MM.1S (cell line): ENCODE results near the gene PLPPR4.

Experiments
- EZH2phosphoT487 ChIP-seq: fragments of 300-600 bp; sonication (generic); IDR thresholded peaks from 2 replicates; pipeline ENCODE4 v1.6.1; 2018; ENCODE audit warnings: antibody characterized with exemption, low read length
- TF ChIP-seq, protein P1 (sequence below): fragments of 300-600 bp; sonication (generic); IDR thresholded peaks from 2 replicates; pipeline ENCODE4 v1.5.1; 2016; ENCODE audit warnings: antibody characterized with exemption, low read length, mixed read lengths

DNA sequence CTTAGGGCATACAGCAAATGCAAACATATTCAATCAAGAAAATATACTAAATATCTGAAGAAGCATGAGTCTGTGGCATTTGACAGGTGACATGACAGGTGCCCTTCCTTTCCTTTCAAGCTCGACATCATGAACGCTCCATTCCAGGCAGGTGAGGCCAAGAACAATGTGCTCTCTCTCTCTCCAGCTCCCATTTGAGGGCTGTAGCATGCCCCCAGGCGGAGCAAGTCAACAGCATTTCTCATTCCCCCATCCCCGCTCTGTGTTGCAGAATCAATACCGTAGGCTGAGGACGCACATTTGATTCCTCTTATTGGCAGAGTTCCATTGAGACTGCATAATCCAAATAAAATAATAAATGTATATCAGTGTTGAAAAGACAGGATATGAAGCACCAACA lies 24.6 kb upstream of the PLPPR4 start:
- TF ChIP-seq, protein P1, sequence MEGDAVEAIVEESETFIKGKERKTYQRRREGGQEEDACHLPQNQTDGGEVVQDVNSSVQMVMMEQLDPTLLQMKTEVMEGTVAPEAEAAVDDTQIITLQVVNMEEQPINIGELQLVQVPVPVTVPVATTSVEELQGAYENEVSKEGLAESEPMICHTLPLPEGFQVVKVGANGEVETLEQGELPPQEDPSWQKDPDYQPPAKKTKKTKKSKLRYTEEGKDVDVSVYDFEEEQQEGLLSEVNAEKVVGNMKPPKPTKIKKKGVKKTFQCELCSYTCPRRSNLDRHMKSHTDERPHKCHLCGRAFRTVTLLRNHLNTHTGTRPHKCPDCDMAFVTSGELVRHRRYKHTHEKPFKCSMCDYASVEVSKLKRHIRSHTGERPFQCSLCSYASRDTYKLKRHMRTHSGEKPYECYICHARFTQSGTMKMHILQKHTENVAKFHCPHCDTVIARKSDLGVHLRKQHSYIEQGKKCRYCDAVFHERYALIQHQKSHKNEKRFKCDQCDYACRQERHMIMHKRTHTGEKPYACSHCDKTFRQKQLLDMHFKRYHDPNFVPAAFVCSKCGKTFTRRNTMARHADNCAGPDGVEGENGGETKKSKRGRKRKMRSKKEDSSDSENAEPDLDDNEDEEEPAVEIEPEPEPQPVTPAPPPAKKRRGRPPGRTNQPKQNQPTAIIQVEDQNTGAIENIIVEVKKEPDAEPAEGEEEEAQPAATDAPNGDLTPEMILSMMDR, result no peak
- no peak for TF ChIP-seq EZH2phosphoT487
